GM21825 (cell line): Measurements from ENCODE around the gene CEP104.
"Not testable (repeated sequence)": the region's sequence is repeated elsewhere in the genome, so short reads cannot be mapped to it uniquely, and the experiment has no call there.

Experiments used
- ATAC-seq: cut with Tn5 transposase; IDR thresholded peaks from one replicate; pipeline ENCODE4 v1.9.1; 2021; ENCODE audit warnings: mild to moderate bottlenecking, moderate library complexity; ENCODE audit not compliant: unreplicated experiment

CEP104 gene

DNA sequence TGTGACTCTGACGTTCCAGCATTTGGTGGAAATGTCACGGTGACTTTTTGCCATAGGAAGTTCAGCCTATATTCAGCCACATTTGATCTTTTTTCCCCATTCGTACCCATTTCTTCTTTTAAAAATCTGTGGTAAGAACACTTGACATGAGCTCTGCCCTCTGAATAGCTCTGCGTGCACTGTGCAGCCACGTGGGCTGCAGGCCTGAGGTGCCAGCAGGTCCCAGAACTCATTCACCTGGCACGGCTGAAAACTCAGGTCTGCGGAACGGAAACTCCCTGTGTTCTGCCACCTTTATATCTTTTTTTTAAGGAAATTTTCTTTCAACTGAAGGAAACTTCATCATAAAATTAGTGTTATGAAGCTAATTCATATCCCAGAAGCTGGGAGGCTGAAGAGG is 28.6 kb downstream of the CEP104 start:
- ATAC-seq = no peak

DNA sequence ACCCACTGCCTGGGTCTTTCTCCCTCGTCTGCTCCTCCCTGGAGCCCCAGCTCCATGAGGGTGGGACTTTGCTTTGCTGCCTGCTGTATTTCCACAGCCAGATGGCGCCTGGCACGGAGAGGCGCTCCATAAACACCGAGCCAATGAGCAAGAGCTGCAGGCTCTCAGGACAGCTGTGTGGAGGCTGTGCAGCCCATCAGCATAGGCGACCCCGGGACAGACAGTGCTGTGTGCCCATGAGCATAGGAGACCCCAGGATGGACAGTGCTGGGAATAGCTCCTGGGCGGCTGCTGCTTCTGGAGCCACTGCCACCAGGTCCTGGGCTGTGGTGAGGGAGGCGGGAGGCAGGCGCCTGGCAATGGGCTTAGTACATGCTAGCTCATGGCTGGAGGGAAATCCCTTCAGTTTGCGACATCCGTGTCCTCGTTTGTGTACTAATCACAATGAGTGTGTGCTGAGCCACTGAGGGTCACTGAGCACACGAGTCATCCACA is 29.2 kb downstream of the CEP104 start:
- no peak for ATAC-seq

DNA sequence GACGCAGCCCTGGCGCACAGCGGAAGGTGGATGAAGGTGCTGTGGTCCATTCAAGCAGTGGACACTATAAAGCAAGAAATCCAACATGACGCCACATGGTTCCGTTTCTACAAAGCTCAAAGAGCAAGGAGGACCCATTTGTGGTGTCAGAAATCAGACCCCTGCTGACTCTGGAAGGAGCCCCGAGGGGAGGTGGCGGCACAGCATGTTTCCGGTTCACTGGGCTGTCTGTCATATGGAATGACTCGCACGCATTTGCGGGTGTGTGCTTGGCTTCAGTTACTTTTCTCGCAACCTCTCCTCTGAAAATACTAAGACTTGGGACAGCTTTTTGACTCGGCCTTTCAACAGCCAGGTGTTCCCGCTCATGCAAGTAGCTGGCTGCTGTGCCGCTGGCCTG is 31.7 kb downstream of the CEP104 start:
- no peak for ATAC-seq

DNA sequence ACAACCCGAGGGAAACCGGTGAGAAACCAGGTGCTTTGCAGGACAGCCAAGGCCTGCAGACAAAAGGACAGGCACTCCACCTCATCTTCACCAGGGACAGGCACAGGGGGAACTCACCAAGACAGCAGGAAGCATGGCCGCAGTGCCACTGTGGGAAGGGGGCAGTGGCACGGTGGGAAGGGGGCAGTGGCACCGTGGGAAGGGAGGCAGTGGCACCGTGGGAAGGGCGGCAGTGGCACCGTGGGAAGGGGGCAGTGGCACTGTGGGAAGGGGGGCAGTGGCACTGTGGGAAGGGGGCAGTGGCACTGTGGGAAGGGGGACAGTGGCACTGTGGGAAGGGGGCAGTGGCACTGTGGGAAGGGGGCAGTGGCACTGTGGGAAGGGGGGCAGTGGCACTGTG is 32.4 kb downstream of the CEP104 start:
- ATAC-seq = no peak

DNA sequence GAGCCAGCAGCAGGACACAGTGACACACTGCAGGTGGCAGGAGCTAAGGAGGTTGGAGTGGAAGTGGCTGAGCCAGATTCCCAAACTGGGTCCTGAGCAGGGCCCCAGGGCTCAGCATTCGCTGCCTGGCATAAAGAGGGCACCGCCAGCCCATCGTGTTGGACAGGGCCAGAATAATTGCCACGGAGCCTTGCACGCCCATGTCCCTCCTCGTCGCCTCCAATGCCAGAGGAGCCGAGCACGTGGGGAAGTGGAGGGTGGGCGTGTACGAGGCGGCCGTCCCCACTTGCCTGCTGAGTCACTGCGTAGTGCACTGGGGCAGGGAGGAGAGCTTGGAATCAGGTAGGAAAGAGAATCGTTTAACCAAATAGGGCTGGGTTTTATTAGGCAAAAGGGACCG is 34.6 kb downstream of the CEP104 start:
- ATAC-seq = no peak

DNA sequence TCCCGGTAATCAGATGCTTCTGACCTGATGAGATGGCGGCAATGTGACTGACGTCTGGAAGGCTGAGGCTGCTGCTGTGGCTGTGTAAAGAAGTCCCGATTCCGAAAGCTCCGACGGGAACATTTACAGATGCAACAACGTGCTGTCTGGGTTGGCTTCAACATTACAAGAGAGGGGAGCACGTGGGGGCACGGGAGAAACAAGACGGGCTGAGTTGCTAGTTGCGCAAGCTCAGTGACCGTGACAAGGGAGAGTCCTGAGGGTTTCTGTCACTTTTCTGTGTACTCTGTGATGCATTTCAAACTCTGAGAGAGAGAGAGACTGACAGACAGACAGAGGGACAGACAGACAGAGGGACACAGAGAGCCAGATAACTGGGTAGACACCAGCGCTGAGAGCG is 35.1 kb downstream of the CEP104 start:
- ATAC-seq = no peak

DNA sequence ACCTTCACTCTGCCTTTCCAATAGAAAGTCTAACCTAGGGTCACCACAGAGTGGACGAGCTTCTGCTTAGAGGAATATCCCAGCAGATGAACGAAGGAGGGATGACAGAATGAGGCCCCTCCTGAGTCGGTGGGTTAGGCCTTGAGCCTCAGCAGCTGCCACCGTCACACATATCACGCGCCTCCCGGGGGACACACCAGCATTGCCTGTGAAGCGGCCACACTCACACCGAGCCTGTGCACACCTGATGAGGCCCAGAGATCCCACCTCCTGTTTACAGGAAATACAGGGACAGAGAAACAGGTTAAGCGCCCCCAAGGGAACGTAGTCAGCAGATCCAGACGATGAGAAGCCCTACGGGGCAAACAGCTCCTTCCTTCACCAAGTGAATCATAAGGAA is 35.6 kb downstream of the CEP104 start:
- ATAC-seq = no peak

DNA sequence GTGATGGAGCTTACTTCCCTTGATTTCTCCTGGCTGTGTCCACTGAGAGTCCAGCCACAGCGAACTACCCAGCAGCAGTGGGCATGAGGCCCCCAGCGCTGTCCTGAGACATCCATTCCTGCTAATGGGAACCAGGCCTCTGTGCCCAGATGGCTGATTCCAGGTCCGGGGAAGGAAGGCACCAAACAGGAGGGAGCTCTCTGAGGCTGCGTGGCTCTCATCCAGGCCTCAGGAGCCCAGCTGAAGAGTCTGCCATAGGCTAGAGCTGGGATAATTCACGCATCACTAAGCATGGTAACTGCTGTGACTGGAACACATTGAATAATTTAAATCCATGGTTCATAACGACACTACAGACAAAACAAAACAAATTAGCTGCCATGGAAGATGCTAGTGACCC is 36.0 kb downstream of the CEP104 start:
- ATAC-seq = no peak

DNA sequence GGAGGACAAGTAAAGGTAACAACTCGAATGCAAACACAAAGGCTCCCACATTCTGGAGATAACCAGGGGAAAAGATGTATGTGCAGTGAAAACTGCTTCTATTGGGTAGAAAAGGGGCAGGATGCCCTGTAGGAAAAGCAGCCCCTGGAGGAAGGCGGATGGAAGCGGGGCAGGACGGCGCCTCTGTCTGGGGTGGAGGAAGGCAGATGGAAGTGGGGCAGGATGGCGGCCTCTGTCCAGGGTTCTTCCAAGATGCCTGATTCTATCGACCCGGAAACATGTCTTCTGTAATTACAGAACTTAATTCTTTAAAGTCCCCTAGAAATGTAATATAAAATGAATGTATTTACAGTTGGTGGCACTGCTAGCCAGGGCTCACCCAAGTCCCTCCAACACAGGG is 36.7 kb downstream of the CEP104 start:
- ATAC-seq = no peak

DNA sequence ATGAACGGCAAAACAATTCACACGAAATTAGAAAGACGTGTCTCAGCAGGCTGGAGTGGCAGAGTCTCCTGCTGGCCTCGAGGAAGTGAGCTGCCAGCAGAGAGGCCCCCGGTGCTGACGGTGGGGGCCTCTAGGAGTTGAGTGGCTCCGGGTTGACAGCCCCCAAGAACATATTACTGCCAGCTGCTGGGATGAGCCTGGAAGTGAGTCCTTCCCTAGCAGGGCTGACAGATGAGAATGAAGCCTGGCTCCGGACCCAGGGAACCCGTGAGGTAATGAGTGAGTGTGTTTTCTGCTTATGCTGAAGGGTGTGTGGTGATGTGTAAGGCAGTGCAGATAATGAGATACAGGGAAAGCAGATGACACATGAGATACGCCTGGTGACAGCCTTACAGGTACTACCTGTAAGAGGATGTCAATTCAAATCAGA is 37.2 kb downstream of the CEP104 start:
- no peak for ATAC-seq

DNA sequence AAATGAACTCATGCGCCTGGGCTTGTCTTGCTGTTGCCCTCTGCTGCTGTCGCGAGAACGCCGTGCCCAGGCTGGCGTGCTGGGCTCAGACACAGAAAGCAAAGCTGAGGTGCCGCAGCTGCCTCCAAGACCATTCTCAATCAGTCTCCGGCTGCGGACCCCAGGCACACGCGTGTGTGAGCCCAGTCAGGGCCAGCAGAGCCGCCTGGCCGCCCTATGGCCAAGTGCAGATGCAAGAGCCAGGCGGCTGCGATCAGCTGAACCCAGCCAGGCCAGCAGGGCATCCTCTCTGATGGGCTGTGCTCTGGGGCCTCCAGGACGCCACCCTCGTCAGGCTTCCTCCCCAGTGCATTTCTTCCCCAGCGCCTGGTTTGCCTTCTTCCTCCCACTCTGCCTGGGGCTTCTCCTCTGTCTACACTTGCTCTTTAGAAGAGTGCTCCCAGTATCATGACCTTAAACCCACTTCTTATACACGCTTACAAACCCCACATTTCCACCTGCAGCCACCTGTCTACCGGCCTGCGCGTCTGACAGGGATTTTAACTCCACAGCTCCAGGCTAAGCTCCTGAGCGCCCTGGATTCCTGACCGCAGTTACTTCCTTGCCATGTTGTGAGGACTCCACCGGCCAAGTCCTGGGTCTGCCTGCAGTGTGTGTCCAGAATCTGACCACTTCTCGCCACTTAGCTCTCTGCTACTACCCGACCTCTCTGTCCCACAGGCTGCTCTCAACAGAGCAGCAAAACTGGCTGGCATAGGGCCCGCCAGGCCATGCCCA is 39.0 kb downstream of the CEP104 start:
- no peak for ATAC-seq

DNA sequence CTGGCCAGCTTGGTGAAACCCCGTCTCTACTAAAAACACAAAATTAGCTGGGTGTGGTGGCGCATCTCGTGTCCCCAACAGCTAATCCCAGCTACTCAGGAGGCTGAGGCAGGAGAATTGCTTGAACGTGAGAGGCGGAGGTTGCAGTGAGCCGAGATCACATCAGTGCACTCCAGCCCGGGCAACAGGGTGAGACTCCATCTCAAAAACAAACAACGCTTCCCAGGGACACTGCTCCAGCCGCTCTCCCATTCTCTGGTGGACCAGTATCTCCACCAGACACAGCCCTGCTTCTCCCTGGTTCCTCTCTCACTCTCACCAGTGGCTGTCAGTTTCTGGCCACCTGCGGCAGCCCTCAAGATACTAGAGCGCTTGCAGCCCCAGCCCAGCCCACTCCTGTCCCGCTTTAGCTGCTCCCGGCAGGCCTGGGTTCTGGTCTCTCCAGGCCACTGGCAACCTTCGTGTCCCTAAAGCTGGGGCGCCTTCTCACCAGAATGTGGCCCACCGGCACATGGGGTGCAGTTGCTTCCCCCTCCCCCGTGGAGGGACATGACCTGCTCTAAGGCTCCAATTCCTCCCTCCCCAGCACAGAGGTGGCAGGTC is 39.8 kb downstream of the CEP104 start:
- no peak for ATAC-seq

DNA sequence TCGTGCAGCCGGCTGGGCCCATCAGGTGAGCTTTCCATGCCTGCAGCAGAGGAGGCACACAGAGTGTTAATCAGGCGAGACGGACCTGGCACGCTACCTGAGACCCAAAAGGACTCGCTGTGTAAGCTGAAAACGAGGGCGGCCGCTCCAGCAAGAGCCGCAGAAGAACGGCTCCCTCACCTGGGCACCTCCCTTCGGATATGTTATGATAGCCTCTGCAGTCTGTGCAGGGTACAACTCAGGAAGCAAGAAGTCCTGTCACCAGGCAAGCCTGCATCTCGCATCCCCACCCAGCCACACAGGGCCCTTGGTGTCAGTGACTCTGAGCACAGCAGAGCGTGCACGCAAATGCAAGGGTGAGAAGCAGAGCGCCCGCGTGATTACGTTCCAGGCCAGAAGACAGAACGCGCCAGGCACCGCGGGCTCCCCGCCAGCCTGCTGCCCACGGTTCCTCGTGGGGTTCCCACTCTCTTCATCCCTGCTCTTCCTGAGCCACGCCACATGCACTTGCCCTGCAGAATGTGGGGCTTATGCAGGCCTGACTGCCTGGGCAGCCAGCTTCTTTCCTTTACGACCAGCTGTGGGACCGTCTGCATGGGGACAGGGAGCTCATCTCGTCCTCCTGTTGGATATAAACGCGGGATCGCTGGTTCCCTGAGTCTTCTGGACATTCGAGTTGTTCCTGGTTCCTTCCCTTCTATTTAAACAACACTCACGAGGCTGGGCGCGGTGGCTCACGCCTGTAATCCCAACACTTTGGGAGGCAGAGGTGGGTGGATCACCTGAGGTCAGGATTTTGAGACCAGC is 40.5 kb downstream of the CEP104 start:
- ATAC-seq = no peak

DNA sequence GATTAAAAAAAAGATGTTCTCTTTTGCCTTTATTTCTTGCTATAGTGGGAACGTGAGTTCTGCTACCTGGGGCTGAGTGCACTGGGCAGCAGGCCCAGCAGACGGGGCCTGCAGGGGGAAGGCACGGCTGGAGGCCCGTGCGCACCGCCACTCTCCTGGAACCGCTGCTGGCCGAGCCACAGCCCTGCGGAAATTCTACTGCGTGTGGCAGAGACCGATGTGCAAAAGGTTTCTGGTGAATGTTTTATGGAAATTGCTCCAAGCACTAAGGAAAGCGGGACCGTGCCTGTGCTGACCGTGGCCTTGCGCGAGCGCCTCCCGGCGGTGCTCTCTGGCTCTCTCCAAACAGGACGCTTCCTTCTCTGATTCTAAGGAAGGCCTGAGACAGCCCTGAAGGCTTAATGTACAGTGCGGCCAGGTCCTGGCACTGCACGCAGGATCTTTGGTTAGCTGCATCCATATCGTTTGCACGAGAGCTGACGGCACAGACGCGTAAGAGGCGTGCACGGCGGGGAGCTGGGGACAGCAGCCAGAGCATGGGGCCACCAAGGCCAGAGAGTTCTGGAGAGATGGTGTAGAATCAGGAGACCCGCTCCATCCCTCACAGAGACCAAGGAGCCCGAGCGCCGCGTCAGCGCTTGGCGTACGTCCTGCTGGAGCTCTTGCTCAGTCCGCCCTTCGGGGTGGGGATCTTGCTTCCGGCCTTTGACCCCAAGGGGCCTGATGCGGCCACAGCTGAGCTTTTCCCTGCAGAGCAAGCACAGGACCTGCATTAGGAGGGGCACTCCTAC is 42.0 kb downstream of the CEP104 start:
- ATAC-seq = no peak

DNA sequence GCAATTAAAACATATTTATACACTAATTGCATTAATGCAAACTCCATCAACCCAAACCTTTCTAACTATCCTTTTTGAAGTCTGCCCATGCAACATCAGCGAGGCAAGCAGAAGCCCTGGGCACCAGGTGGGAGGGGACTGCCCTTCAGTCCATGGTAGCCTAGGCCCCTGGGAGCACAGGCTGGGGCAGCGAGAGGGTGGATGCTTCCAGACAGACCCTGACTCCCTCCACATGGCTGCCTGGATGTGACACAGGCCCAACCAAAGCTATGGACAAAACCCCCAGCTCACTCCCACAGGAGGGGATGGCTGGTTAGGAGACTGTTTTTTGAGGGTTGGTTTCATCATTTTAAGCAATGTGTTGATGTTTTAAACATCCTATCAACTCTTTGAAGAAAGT is 42.9 kb downstream of the CEP104 start:
- ATAC-seq = no peak

DNA sequence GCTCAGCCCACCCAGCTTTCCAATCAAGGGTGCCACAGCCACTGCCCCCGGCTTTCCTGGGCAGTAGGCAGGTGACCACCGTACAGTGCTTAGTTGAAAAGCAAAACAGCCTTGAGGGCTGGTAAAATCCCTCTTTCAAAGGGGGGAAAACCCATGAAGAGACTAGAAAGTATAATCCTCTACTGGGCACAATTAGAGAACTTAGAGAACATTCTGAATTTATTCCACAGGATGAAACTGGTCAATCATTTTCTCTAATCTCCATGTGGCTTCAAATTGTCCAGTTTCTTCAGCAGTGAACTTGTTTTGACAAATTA is 45.5 kb downstream of the CEP104 start:
- ATAC-seq = no peak

DNA sequence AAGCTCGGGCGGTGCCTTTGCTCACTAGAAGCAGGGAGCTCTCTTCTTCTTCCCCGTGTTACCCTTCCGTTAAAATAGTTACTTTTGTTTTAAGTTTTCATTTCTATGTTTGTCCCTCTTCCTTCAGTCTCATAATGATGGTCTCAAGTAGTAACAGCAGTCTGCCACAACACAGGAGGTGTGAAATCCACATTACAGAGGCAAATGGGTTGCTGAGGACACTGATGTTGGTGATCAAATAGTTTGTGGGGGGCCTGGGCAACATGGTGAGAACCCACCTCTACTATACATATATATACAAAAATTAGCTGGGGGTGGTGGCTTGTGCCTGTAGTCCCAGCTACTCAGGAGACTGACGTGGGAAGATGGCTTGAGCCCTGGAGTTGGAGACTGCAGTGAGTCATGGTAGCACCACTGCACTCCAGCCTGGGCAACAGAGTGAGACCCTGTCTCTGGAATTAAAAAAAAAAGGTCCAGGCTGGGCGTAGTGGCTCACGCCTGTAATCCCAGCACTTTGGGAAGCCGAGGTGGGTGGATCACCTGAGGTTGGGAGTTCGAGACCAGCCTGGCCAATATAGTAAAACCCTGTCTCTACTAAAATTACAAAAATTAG is 46.8 kb downstream of the CEP104 start:
- not testable (repeated sequence) for ATAC-seq

DNA sequence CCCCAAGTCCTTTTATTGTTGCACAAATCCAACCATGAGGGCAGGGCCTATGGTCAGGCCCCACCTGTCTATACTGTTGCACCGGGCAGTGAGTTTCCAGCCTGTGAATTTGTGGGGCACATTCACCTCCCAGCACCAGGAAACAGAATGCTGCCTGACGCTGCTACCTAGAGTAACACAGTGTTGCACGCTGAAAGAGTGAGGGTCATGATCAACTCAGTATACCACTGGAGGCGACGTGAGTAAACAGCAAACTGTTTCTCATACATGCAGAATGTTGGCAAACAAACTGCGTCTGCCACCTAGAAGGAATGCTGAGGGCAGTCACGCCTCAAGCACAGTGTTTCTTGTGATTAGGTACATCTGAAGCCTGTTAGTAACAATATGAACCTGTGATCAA is 47.3 kb downstream of the CEP104 start:
- no peak for ATAC-seq

DNA sequence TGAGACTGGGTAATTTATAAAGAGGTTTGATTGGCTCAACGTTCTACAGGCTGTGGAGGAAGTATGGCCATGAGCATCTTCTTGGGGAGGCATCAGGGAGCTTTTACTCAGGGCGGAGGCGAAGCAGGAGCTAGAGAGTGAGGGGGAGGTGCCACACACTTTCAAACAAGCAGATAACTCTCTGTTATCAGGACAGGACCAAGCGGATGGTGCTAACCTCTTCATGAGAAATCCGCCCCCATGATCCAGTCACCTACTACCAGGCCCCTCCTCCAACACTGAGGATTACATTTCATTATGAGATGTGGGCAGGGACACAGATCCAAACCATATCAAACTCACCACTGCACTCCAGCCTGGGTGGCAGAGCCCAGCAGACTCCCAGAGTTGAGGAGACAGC is 49.2 kb downstream of the CEP104 start:
- ATAC-seq = no peak

DNA sequence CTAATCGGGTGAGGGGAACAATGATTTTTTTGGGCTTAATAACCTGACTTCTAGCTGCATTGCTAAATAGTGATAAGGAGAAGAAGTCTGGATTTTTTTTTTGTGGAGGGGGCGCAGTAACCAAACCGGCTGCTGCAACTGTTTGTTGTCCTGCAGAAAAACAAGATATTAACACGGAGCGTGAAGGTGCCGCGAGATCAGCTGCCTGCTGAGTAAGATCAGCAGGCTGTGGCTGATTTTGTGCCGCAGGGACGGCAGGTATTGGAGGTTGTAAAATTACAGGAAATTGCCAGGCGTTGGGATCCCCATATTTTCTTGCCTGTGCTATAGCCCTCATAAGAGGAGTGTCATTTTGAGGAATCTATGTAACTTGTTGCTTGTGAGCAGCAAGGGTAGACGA is 52.0 kb downstream of the CEP104 start:
- ATAC-seq = no peak

DNA sequence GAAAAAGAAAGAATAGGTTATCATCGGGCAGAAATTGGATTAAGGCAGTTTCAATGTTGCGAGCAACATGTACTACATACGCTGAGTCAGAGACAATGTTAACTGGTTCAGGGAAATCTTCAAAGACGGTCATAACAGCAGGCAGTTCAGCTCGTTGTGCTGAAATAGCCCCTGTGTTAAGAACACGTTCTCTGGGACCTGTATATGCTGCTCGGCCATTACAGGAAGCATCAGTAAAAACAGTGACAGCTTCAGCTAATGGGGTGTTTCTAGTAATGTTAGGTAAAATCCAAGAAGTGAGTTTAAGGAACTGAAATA is 52.4 kb downstream of the CEP104 start:
- not testable (repeated sequence) for ATAC-seq
